ENCODE results near the gene AMACR. TPM values are rescaled to one million over a fixed set of nuclear protein-coding genes. Genes with fewer than 3 reads are reported as not detected.

The AMACR gene
- total and polyA plus RNA-seq, 2 of the 13 experiments (the other 11 are each of a cell fraction or from before 2014, with no cell fraction given), result 8.9 to 19.7 TPM

GRCh38 chr5:34057569-34057968, 49.7 kb upstream of the AMACR start (continued):
- TF ChIP-seq CERS6 (CRISPR knock-in tag; IDR thresholded peaks at IDR 0.05) (no peak), ZNF773 (CRISPR knock-in tag; IDR thresholded peaks at IDR 0.05; ENCODE audit: borderline replicate concordance) (no peak), GATAD1 (CRISPR knock-in tag; IDR thresholded peaks at IDR 0.05) (no peak), BRCA1 (CRISPR knock-in tag; IDR thresholded peaks at IDR 0.05) (no peak), RFX1 (IDR thresholded peaks at IDR 0.05) (no peak), ZNF329 (CRISPR knock-in tag; IDR thresholded peaks at IDR 0.05; ENCODE audit: low read depth) (no peak), IRF1 (CRISPR knock-in tag; IDR thresholded peaks at IDR 0.05; ENCODE audit: low read depth) (no peak), JUNB (CRISPR knock-in tag; IDR thresholded peaks at IDR 0.05; ENCODE audit: borderline replicate concordance) (no peak), ZNF879 (CRISPR knock-in tag; IDR thresholded peaks at IDR 0.05) (no peak), SALL1 (CRISPR knock-in tag; IDR thresholded peaks at IDR 0.05) (no peak), SRSF9 (IDR thresholded peaks at IDR 0.05; ENCODE audit: borderline replicate concordance, insufficient read depth, low read depth, low read length, poor library complexity, severe bottlenecking) (no peak), ZNF275 (CRISPR knock-in tag; IDR thresholded peaks at IDR 0.05; ENCODE audit: borderline replicate concordance) (no peak), MED13 (CRISPR knock-in tag; IDR thresholded peaks at IDR 0.05) (no peak), PHF20 (CRISPR knock-in tag; IDR thresholded peaks at IDR 0.05) (no peak)
